Panc1 (cell line): ENCODE data around the gene ATG13. TPM values are rescaled to one million over a fixed set of nuclear protein-coding genes. Genes with fewer than 3 reads are reported as not detected.

ENCODE experiments used
- ATAC-seq: fragments of 200-7000 bp; cut with Tn5 transposase; 2 replicates; pipeline ENCODE4 v1.9.1; 2020; ENCODE audit warnings: mild to moderate bottlenecking, moderate library complexity
- BruUV-seq: library from RNA; stranded (reverse); fragments of 400-500 nt; replicated peaks from 2 replicates; lab custom pipeline; 2021; lab: Mats Ljungman, UMichigan
- CTCF ChIA-PET: fragments of 300-600 bp; sonication (Branson Sonifier 250); formaldehyde crosslinking; loops from one replicate; lab custom pipeline; 2022; ENCODE audit warnings: antibody characterized with exemption; lab: Charles Lee
- POLR2A ChIA-PET: fragments of 300-600 bp; sonication (Branson Sonifier 250); formaldehyde crosslinking; loops from one replicate; lab custom pipeline; 2022; ENCODE audit warnings: antibody characterized with exemption; lab: Charles Lee
- DNase-seq: peaks from one replicate; pipeline ENCODE4 v3.0.0-alpha.2; 2010; ENCODE audit warnings: low read depth, low spot score
- H3K27ac ChIP-seq: 2 replicates; pipeline ENCODE4 v1.5.1; 2011; ENCODE audit warnings: mild to moderate bottlenecking, low read length, inconsistent platforms
- H3K27me3 ChIP-seq: fragments of 200-500 bp; sonication (Bioruptor generic); 2 replicates; pipeline ENCODE4 v1.6.0; 2014; ENCODE audit warnings: low read length, inconsistent platforms; ENCODE audit not compliant: control insufficient read depth, insufficient read depth
- H3K36me3 ChIP-seq: fragments of 200-500 bp; sonication (Bioruptor generic); 2 replicates; pipeline ENCODE4 v1.5.1; 2014; ENCODE audit warnings: inconsistent platforms, mild to moderate bottlenecking, low read length, moderate library complexity; ENCODE audit not compliant: control insufficient read depth, insufficient read depth
- H3K4me1 ChIP-seq: 2 replicates; pipeline ENCODE4 v1.5.1; 2011; ENCODE audit warnings: inconsistent platforms, mild to moderate bottlenecking, low read length, moderate library complexity; ENCODE audit not compliant: control insufficient read depth, insufficient read depth
- H3K4me3 ChIP-seq, 2 experiments: 2 replicates each; pipeline ENCODE4 v1.5.1; 2011 to 2012; ENCODE audit warnings: low read depth in 2 of 2, low read length in 2 of 2, mild to moderate bottlenecking in 2 of 2, inconsistent platforms in 1 of 2, moderate library complexity in 1 of 2
- H3K9me3 ChIP-seq: fragments of 200-500 bp; sonication (Bioruptor generic); 2 replicates; pipeline ENCODE4 v1.5.1; 2014; ENCODE audit warnings: low read depth, mild to moderate bottlenecking, inconsistent platforms, low read length, moderate library complexity; ENCODE audit not compliant: control insufficient read depth, insufficient read depth
- CTCF ChIP-seq: fragments of 450-650 bp; IDR thresholded peaks from 2 replicates; pipeline ENCODE4 v1.5.1; 2017; ENCODE audit warnings: mild to moderate bottlenecking
- POLR2AphosphoS5 ChIP-seq: IDR thresholded peaks from 2 replicates; pipeline ENCODE4 v1.6.1; 2012; ENCODE audit warnings: mild to moderate bottlenecking, low read depth, low read length, moderate library complexity
- REST ChIP-seq, 2 experiments: IDR thresholded peaks; 2 replicates each; pipeline ENCODE4 v1.6.1; 2011 to 2012; ENCODE audit warnings: low read depth in 2 of 2, control low read depth in 1 of 2, low read length in 1 of 2, mild to moderate bottlenecking in 1 of 2, moderate library complexity in 1 of 2; ENCODE audit not compliant: insufficient read depth in 1 of 2
- SIN3A ChIP-seq: IDR thresholded peaks from 2 replicates; pipeline ENCODE4 v1.6.1; 2012; ENCODE audit warnings: low read depth, mild to moderate bottlenecking, low read length, moderate library complexity, borderline replicate concordance; ENCODE audit not compliant: insufficient read depth
- TCF7L2 ChIP-seq: IDR thresholded peaks from 2 replicates; pipeline ENCODE4 v1.6.1; 2011; ENCODE audit warnings: mild to moderate bottlenecking, low read depth, low read length, inconsistent platforms
- in situ Hi-C: cut with HindIII; loops from 2 replicates; pipeline ENCODE4 v1.10.0; 2016; ENCODE audit warnings: low sequenced_read_pairs, low pct_unique_long_range_greater_than_20kb
- intact Hi-C: fragments of 100-400 bp; cut with micrococcal nuclease; formaldehyde crosslinking; loops from one replicate; pipeline ENCODE4 v1.10.0; 2022; ENCODE audit not compliant: unreplicated experiment
- total RNA-seq: library from RNA; stranded (reverse); gene quantifications from one replicate; pipeline ENCODE4 v1.2.1, GENCODE V29; 2021; ENCODE audit not compliant: unreplicated experiment

ATG13 gene
- total RNA-seq, 1 experiment from 2014 or later: 57.9 TPM

GRCh38 chr11:46693597-46694012 lies 76.3 kb downstream of the ATG13 start:
- no peak overlapping the region for H3K27ac ChIP-seq
- no peak for ATAC-seq
- H3K4me1 ChIP-seq: no peaks in the 10 kb centered on the region
- no peaks in the 10 kb centered on the region for H3K36me3 ChIP-seq
- POLR2A ChIA-PET: interaction anchor here (0.6 kb wide), 1 partner anchor 73 kb away, joined by 3 read pairs; no protein-coding TSS in a partner anchor
- intact Hi-C loops: no loop called here
- CTCF ChIA-PET: no interaction called here
- no peak for DNase-seq
- no peaks in the 10 kb centered on the region for H3K9me3 ChIP-seq
- in situ Hi-C loops: no loop called here
- TF ChIP-seq REST (IDR thresholded peaks at IDR 0.05; ENCODE audit: insufficient read depth in 1 of 2, low read depth in 2 of 2, low read length in 1 of 2) (no peak), POLR2AphosphoS5 (no peak), TCF7L2 (no peak), SIN3A (no peak), CTCF (no peak)
- BruUV-seq: no TSS peak
- no peak overlapping the region for H3K4me3 ChIP-seq
- H3K27me3 ChIP-seq: no peaks in the 10 kb centered on the region

GRCh38 chr11:46694072-46694471 lies 76.7 kb downstream of the ATG13 start:
- DNase-seq: no peak
- no peaks in the 10 kb centered on the region for H3K36me3 ChIP-seq
- TF ChIP-seq TCF7L2 (no peak), CTCF (no peak), POLR2AphosphoS5 (no peak), SIN3A (no peak), REST (IDR thresholded peaks at IDR 0.05; ENCODE audit: insufficient read depth in 1 of 2, low read depth in 2 of 2, low read length in 1 of 2) (no peak)
- no TSS peak for BruUV-seq
- H3K27ac ChIP-seq: no peak overlapping the region
- intact Hi-C loops (no loop called here), in situ Hi-C loops (no loop called here)
- CTCF ChIA-PET: no interaction called here
- POLR2A ChIA-PET: interaction anchor here (0.5 kb wide), 1 partner anchor 1375 kb away, joined by 4 read pairs; no protein-coding TSS in a partner anchor
- ATAC-seq: no peak
- no peaks in the 10 kb centered on the region for H3K9me3 ChIP-seq
- H3K4me1 ChIP-seq: no peaks in the 10 kb centered on the region; the same call in 1 of the 2 replicates
- H3K27me3 ChIP-seq: no peaks in the 10 kb centered on the region
- no peak overlapping the region for H3K4me3 ChIP-seq
